NB4 (cell line): ENCODE measurements around the gene POU2F2.
A peak's percentile ranks its signal among the peaks of the same experiment; 100 is the strongest.

Experiments used
- DNase-seq: peaks from one replicate; pipeline ENCODE4 v3.0.0; 2010; ENCODE audit warnings: low read depth
- H3K4me3 ChIP-seq: one replicate; pipeline ENCODE4 v1.5.1; 2011; ENCODE audit warnings: mild to moderate bottlenecking, low read depth, low read length, moderate library complexity
- MYC ChIP-seq: IDR thresholded peaks from 2 replicates; pipeline ENCODE4 v1.6.1; 2011; ENCODE audit warnings: low read depth, low read length
- POLR2A ChIP-seq: IDR thresholded peaks from 2 replicates; pipeline ENCODE4 v1.6.1; 2011; ENCODE audit warnings: mild to moderate bottlenecking; ENCODE audit not compliant: insufficient read length; ENCODE audit errors: extremely low read depth
- TF ChIP-seq, protein P1 (sequence below): IDR thresholded peaks from 2 replicates; pipeline ENCODE4 v1.6.1; 2011; ENCODE audit warnings: low read depth, low read length
- TF ChIP-seq, protein P2 (sequence below): IDR thresholded peaks from one replicate; pipeline ENCODE4 v1.5.1; 2012; ENCODE audit warnings: low read depth, low read length

The POU2F2 gene

DNA sequence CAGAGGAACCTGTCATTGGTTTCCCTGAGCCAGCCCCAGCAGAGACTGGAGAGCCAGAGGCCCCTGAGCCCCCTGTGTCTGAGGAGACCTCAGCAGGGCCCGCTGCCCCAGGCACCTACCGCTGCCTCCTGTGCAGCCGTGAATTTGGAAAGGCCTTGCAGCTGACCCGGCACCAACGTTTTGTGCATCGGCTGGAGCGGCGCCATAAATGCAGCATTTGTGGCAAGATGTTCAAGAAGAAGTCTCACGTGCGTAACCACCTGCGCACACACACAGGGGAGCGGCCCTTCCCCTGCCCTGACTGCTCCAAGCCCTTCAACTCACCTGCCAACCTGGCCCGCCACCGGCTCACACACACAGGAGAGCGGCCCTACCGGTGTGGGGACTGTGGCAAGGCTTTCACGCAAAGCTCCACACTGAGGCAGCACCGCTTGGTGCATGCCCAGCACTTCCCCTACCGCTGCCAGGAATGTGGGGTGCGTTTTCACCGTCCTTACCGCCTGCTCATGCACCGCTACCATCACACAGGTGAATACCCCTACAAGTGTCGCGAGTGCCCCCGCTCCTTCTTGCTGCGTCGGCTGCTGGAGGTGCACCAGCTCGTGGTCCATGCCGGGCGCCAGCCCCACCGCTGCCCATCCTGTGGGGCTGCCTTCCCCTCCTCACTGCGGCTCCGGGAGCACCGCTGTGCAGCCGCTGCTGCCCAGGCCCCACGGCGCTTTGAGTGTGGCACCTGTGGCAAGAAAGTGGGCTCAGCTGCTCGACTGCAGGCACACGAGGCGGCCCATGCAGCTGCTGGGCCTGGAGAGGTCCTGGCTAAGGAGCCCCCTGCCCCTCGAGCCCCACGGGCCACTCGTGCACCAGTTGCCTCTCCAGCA is 52.1 kb downstream of the POU2F2 start:
- DNase-seq, result no peak
- H3K4me3 ChIP-seq, result no peak overlapping the region

DNA sequence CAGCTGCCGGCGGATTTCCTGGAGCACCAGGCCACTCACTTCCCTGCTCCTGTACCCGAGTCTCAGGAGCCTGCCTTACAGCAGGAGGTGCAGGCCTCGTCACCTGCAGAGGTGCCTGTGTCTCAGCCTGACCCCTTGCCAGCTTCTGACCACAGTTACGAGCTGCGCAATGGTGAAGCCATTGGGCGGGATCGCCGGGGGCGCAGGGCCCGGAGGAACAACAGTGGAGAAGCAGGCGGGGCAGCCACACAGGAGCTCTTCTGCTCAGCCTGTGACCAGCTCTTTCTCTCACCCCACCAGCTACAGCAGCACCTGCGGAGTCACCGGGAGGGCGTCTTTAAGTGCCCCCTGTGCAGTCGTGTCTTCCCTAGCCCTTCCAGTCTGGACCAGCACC is 53.0 kb downstream of the POU2F2 start:
- no peak for DNase-seq
- TF ChIP-seq POLR2A (no peak), MYC (no peak)
- TF ChIP-seq, protein P1, sequence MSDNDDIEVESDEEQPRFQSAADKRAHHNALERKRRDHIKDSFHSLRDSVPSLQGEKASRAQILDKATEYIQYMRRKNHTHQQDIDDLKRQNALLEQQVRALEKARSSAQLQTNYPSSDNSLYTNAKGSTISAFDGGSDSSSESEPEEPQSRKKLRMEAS, result no peak
- TF ChIP-seq, protein P2, sequence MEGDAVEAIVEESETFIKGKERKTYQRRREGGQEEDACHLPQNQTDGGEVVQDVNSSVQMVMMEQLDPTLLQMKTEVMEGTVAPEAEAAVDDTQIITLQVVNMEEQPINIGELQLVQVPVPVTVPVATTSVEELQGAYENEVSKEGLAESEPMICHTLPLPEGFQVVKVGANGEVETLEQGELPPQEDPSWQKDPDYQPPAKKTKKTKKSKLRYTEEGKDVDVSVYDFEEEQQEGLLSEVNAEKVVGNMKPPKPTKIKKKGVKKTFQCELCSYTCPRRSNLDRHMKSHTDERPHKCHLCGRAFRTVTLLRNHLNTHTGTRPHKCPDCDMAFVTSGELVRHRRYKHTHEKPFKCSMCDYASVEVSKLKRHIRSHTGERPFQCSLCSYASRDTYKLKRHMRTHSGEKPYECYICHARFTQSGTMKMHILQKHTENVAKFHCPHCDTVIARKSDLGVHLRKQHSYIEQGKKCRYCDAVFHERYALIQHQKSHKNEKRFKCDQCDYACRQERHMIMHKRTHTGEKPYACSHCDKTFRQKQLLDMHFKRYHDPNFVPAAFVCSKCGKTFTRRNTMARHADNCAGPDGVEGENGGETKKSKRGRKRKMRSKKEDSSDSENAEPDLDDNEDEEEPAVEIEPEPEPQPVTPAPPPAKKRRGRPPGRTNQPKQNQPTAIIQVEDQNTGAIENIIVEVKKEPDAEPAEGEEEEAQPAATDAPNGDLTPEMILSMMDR, result no peak
- H3K4me3 ChIP-seq, result no peak overlapping the region

More for the DNA sequence above, 52.1 kb downstream of the POU2F2 start:
- TF ChIP-seq MYC (no peak), POLR2A (no peak)
- TF ChIP-seq, protein P2, result no peak
- TF ChIP-seq, protein P1, result no peak

GRCh38 chr19:42078538-42079275 is 53.5 kb downstream of the POU2F2 start:
- H3K4me3 ChIP-seq, result no peak overlapping the region
- TF ChIP-seq, protein P2, result no peak
- TF ChIP-seq, protein P1, result no peak
- no peak for TF ChIP-seq POLR2A
- no peak for TF ChIP-seq MYC
- no peak for DNase-seq

DNA sequence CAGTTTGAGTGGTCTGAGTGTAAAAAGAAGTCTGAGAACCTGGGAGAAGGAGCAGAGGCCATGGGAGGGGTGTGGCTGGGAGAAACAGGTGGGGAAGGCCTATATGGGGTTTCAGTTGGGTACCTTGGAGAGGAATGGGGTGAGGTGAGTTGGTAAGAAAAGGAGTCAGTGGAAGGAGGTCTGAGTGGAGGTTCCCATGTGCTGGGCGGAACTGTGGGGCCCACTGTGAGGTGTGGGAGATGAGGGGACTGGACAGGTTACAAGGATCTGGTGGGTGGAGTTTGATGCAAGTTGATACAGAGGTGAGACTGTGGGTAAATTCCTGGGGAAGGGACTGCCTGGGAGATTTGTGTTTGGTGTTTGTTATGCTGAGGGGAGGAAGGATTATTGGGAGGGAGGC is 54.2 kb downstream of the POU2F2 start:
- H3K4me3 ChIP-seq, result peak overlapping the region; percentile 93
- DNase-seq, result no peak
- TF ChIP-seq POLR2A (no peak), MYC (no peak)
- TF ChIP-seq, protein P2, result no peak
- TF ChIP-seq, protein P1, result no peak

DNA sequence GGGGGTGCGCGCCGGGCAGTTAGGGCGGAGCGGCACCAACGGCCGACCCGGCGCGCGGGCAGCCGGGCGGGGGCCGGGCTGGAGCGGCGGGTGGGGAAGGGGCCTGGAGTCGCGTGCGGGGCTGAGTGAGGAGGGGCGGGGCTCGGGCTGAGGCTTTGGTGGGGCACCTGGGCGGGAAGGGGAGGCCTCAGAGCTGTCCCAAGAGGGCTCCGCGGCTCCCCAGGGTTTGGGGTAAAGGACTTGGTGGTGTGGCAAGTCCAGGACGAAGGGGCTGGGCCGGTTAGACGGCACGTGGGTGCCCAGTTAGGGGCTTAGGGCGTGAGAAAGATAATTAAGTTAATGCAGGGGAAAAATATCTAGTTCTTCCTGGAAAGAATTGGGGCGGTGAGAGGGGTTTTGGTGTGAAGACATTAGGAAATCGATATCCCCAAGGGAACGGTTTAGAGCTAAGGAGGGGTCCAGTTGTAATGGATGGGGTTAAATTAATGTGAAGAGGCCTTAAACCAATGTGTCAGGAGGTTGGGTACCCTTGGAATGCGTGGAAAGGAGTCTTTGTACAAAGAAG is 55.8 kb downstream of the POU2F2 start:
- DNase-seq, result peak; percentile 78
- TF ChIP-seq MYC (no peak), POLR2A (peak; percentile 3)
- TF ChIP-seq, protein P1, result peak; percentile 23; the same call in 1 of the 2 replicates
- peak overlapping the region; percentile 93 for H3K4me3 ChIP-seq
